Esophagus squamous epithelium (tissue), 4 donors: Measurements from ENCODE around the gene SIGLEC7.

Experiments
- CTCF ChIP-seq, 6 experiments: fragments of 450-650 bp in 4 of 6; fragments of 200-600 bp in 2 of 6; sonication (generic) in 2 of 6; IDR thresholded peaks; one replicate each; pipeline ENCODE4 v1.5.1; 2016 to 2019; ENCODE audit warnings: antibody characterized with exemption in 6 of 6, mild to moderate bottlenecking in 4 of 6, moderate library complexity in 4 of 6
- POLR2A ChIP-seq, 4 donors: fragments of 450-650 bp; IDR thresholded peaks; one replicate each; pipeline ENCODE4 v1.6.1; 2017; ENCODE audit warnings: antibody characterized with exemption in 4 of 4, mild to moderate bottlenecking in 4 of 4, moderate library complexity in 3 of 4

- TF ChIP-seq CTCF (IDR thresholded peaks at IDR 0.05) = no peak
- no peak for TF ChIP-seq POLR2A (IDR thresholded peaks at IDR 0.05)
These were observed 4.7 kb downstream of the SIGLEC7 start for GRCh38 chr19:51146751-51147150.
